ENCODE data around the gene AGFG1.

Gene AGFG1

DNA sequence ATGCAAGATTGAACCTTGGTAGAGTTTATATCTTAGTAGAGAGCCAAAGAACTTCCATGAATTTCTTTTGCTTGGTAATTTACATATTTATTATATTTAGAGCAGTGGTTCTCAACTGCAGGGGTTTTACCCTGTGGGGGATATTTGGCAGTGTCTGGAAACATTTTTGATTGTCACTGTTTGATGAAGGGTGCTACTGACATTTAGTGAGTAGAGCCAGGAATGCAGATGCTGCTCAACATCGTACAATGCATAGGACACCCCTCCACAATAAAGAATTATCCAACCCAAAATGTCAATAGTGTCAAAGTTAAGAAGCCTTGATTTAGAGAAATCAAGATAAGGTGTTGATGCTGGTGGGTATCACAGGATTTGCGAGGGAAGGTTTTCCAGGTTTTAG lies 14.7 kb downstream of the AGFG1 start:
- no peak overlapping the region for H3K4me3 ChIP-seq (ENCODE audit: low read depth, low read length)
- H3K4ac ChIP-seq (ENCODE audit: low read depth, low read length), result peak overlapping the region; percentile 89
- H3K79me1 ChIP-seq (ENCODE audit: low read length), result no peaks in the 10 kb centered on the region
- no peak overlapping the region for H4K8ac ChIP-seq (ENCODE audit: low read depth, low read length)
- no peak overlapping the region for H2BK12ac ChIP-seq (ENCODE audit: low read length)
- no peak for DNase-seq
- H2BK5ac ChIP-seq (ENCODE audit: low read depth, low read length, poor library complexity), result no peak overlapping the region
- WGBS (ENCODE audit: extremely low coverage, insufficient coverage, insufficient read length), result no CpG with 5 or more reads among the region's 2 CpGs
- H2AFZ ChIP-seq (ENCODE audit: insufficient read depth, low read length, poor library complexity), result no peak overlapping the region
- H4K12ac ChIP-seq (ENCODE audit: low read depth, low read length), result no peak overlapping the region
- no peak overlapping the region for H3K18ac ChIP-seq (ENCODE audit: low read length)
- no peak overlapping the region for H2BK120ac ChIP-seq (ENCODE audit: insufficient read depth, low read length, poor library complexity)
- H3K9me3 ChIP-seq (ENCODE audit: insufficient read depth, low read depth, low read length), result no peaks in the 10 kb centered on the region
- H2AK5ac ChIP-seq (ENCODE audit: low read length), result no peak overlapping the region
- H3K27ac ChIP-seq (ENCODE audit: low read depth, low read length), result no peak overlapping the region
- peaks cover 2% of the 10 kb centered on the region for H3K79me2 ChIP-seq (ENCODE audit: control insufficient read depth, insufficient read depth, low read length, poor library complexity)
- no peak overlapping the region for H3K14ac ChIP-seq (ENCODE audit: low read length)
- H3K4me2 ChIP-seq (ENCODE audit: low read length), result no peak overlapping the region
- H4K91ac ChIP-seq (ENCODE audit: low read depth, low read length), result no peak overlapping the region
- no peak overlapping the region for H3K23ac ChIP-seq (ENCODE audit: low read length)
- H3K36me3 ChIP-seq (ENCODE audit: control insufficient read depth in 1 of 2, insufficient read depth in 2 of 2, low read length in 2 of 2), result no peaks in the 10 kb centered on the region
- H3K4me1 ChIP-seq (ENCODE audit: control insufficient read depth in 1 of 2, insufficient read depth in 2 of 2, low read length in 2 of 2), result peaks cover 0 to 3% of the 10 kb centered on the region in 2 experiments
- no peak overlapping the region for H3K9ac ChIP-seq (ENCODE audit: low read length)
- H3K27me3 ChIP-seq (ENCODE audit: insufficient read depth, low read length), result no peaks in the 10 kb centered on the region

DNA sequence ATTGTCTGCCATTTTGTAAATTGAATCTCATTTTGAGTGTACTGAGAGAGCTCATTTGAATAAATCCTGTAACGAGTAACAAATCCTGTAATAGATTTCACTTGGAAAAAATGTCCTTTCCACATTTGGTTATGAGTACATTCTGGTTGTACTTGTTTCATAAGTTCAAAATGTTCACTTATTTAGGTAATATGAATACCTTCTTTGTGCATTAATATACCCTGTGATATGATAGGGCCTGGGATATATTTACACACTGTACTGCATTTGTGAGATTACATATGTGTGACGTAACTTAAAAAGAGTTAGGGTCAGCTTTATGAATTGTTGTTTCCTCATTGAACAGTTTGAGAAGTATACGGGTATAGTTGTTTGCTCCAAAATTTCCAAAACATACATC lies 16.1 kb downstream of the AGFG1 start:
- Histone ChIP-seq H2BK12ac (ENCODE audit: low read length) (no peak overlapping the region), H2AFZ (ENCODE audit: insufficient read depth, low read length, poor library complexity) (no peak overlapping the region), H3K79me2 (ENCODE audit: control insufficient read depth, insufficient read depth, low read length, poor library complexity) (peaks cover 2% of the 10 kb centered on the region), H3K23ac (ENCODE audit: low read length) (no peak overlapping the region), H3K27me3 (ENCODE audit: insufficient read depth, low read length) (no peaks in the 10 kb centered on the region), H3K36me3 (ENCODE audit: control insufficient read depth in 1 of 2, insufficient read depth in 2 of 2, low read length in 2 of 2) (no peaks in the 10 kb centered on the region), H3K14ac (ENCODE audit: low read length) (no peak overlapping the region), H3K4ac (ENCODE audit: low read depth, low read length) (no peak overlapping the region), H3K79me1 (ENCODE audit: low read length) (no peaks in the 10 kb centered on the region), H3K9ac (ENCODE audit: low read length) (no peak overlapping the region), H3K9me3 (ENCODE audit: insufficient read depth, low read depth, low read length) (no peaks in the 10 kb centered on the region), H2AK5ac (ENCODE audit: low read length) (no peak overlapping the region), H3K18ac (ENCODE audit: low read length) (no peak overlapping the region), H3K4me3 (ENCODE audit: low read depth, low read length) (no peak overlapping the region), H2BK120ac (ENCODE audit: insufficient read depth, low read length, poor library complexity) (no peak overlapping the region), H3K4me2 (ENCODE audit: low read length) (no peak overlapping the region), H4K8ac (ENCODE audit: low read depth, low read length) (no peak overlapping the region), H4K91ac (ENCODE audit: low read depth, low read length) (no peak overlapping the region), H2BK5ac (ENCODE audit: low read depth, low read length, poor library complexity) (no peak overlapping the region), H4K12ac (ENCODE audit: low read depth, low read length) (no peak overlapping the region), H3K27ac (ENCODE audit: low read depth, low read length) (no peak overlapping the region), H3K4me1 (ENCODE audit: control insufficient read depth in 1 of 2, insufficient read depth in 2 of 2, low read length in 2 of 2) (peaks cover 0 to 3% of the 10 kb centered on the region in 2 experiments)
- WGBS (ENCODE audit: extremely low coverage, insufficient coverage, insufficient read length), result no CpG with 5 or more reads among the region's 3 CpGs
- DNase-seq, result peak in 1 of 2 donors; percentile 55

GRCh38 chr2:227491386-227491785 lies 19.4 kb downstream of the AGFG1 start:
- no peak overlapping the region for H2BK5ac ChIP-seq (ENCODE audit: low read depth, low read length, poor library complexity)
- H4K91ac ChIP-seq (ENCODE audit: low read depth, low read length), result no peak overlapping the region
- H3K4me1 ChIP-seq (ENCODE audit: control insufficient read depth in 1 of 2, insufficient read depth in 2 of 2, low read length in 2 of 2), result peaks cover 0 to 3% of the 10 kb centered on the region in 2 experiments
- no peak overlapping the region for H3K4me2 ChIP-seq (ENCODE audit: low read length)
- no peak overlapping the region for H2AFZ ChIP-seq (ENCODE audit: insufficient read depth, low read length, poor library complexity)
- no CpG with 5 or more reads among the region's 3 CpGs for WGBS (ENCODE audit: extremely low coverage, insufficient coverage, insufficient read length)
- DNase-seq, result peak in 1 of 2 donors; percentile 48
- peaks cover 2% of the 10 kb centered on the region for H3K79me2 ChIP-seq (ENCODE audit: control insufficient read depth, insufficient read depth, low read length, poor library complexity)
- no peaks in the 10 kb centered on the region for H3K27me3 ChIP-seq (ENCODE audit: insufficient read depth, low read length)
- H3K4ac ChIP-seq (ENCODE audit: low read depth, low read length), result no peak overlapping the region
- no peak overlapping the region for H4K12ac ChIP-seq (ENCODE audit: low read depth, low read length)
- no peak overlapping the region for H3K18ac ChIP-seq (ENCODE audit: low read length)
- no peaks in the 10 kb centered on the region for H3K9me3 ChIP-seq (ENCODE audit: insufficient read depth, low read depth, low read length)
- no peaks in the 10 kb centered on the region for H3K79me1 ChIP-seq (ENCODE audit: low read length)
- H2AK5ac ChIP-seq (ENCODE audit: low read length), result no peak overlapping the region
- H3K14ac ChIP-seq (ENCODE audit: low read length), result no peak overlapping the region
- no peak overlapping the region for H3K27ac ChIP-seq (ENCODE audit: low read depth, low read length)
- no peak overlapping the region for H2BK12ac ChIP-seq (ENCODE audit: low read length)
- H3K23ac ChIP-seq (ENCODE audit: low read length), result no peak overlapping the region
- H4K8ac ChIP-seq (ENCODE audit: low read depth, low read length), result no peak overlapping the region
- H3K36me3 ChIP-seq (ENCODE audit: control insufficient read depth in 1 of 2, insufficient read depth in 2 of 2, low read length in 2 of 2), result peaks cover 4% of the 10 kb centered on the region in 2 experiments
- H2BK120ac ChIP-seq (ENCODE audit: insufficient read depth, low read length, poor library complexity), result no peak overlapping the region
- H3K9ac ChIP-seq (ENCODE audit: low read length), result no peak overlapping the region
- H3K4me3 ChIP-seq (ENCODE audit: low read depth, low read length), result no peak overlapping the region

DNA sequence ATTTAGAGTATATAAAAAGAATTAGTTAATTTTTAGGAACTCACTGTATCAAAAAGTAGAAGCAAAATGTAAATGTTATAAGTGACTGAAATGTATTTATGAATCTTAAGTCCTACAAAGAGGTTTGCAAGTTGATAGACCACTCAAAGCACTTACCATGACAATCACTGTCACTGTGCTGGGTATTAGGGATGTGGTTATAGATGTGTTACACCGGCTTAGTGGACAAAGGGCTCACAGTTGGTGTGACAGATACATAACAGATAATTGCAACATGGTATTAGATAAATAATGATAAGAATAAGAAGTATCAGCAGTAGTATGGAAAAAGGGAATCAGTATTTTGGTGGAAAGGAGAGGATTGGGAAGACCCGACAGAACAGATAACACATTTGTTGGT lies 21.6 kb downstream of the AGFG1 start:
- Histone ChIP-seq H2AK5ac (ENCODE audit: low read length) (no peak overlapping the region), H3K27me3 (ENCODE audit: insufficient read depth, low read length) (no peaks in the 10 kb centered on the region), H3K79me1 (ENCODE audit: low read length) (no peaks in the 10 kb centered on the region), H3K9me3 (ENCODE audit: insufficient read depth, low read depth, low read length) (no peaks in the 10 kb centered on the region), H4K8ac (ENCODE audit: low read depth, low read length) (no peak overlapping the region), H3K23ac (ENCODE audit: low read length) (no peak overlapping the region), H3K14ac (ENCODE audit: low read length) (no peak overlapping the region), H3K4me1 (ENCODE audit: control insufficient read depth in 1 of 2, insufficient read depth in 2 of 2, low read length in 2 of 2) (peaks cover 0 to 3% of the 10 kb centered on the region in 2 experiments), H2BK5ac (ENCODE audit: low read depth, low read length, poor library complexity) (no peak overlapping the region), H4K12ac (ENCODE audit: low read depth, low read length) (no peak overlapping the region), H3K4me2 (ENCODE audit: low read length) (no peak overlapping the region), H3K4me3 (ENCODE audit: low read depth, low read length) (no peak overlapping the region), H2BK120ac (ENCODE audit: insufficient read depth, low read length, poor library complexity) (no peak overlapping the region), H3K79me2 (ENCODE audit: control insufficient read depth, insufficient read depth, low read length, poor library complexity) (peaks cover 2% of the 10 kb centered on the region), H3K4ac (ENCODE audit: low read depth, low read length) (no peak overlapping the region), H3K9ac (ENCODE audit: low read length) (no peak overlapping the region), H3K18ac (ENCODE audit: low read length) (no peak overlapping the region), H2BK12ac (ENCODE audit: low read length) (no peak overlapping the region), H2AFZ (ENCODE audit: insufficient read depth, low read length, poor library complexity) (no peak overlapping the region), H3K36me3 (ENCODE audit: control insufficient read depth in 1 of 2, insufficient read depth in 2 of 2, low read length in 2 of 2) (peaks cover 4% of the 10 kb centered on the region in 2 experiments), H4K91ac (ENCODE audit: low read depth, low read length) (no peak overlapping the region), H3K27ac (ENCODE audit: low read depth, low read length) (no peak overlapping the region)
- DNase-seq, result no peak
- no CpG with 5 or more reads among the region's 2 CpGs for WGBS (ENCODE audit: extremely low coverage, insufficient coverage, insufficient read length)
